Liver (tissue), 9 donors: ENCODE results near the gene PREX1. TPM values are rescaled to one million over a fixed set of nuclear protein-coding genes. Genes with fewer than 3 reads are reported as not detected.

ENCODE experiments used
- DNase-seq: peaks from one replicate; pipeline ENCODE4 v3.0.0-alpha.2; 2017; ENCODE audit warnings: low spot score
- H3K27ac ChIP-seq, 2 donors: one replicate each; pipeline ENCODE4 v1.7.0; 2013; ENCODE audit warnings: inconsistent platforms in 2 of 2, low read length in 2 of 2, control low read depth in 1 of 2, low read depth in 1 of 2, mild to moderate bottlenecking in 1 of 2
- H3K27me3 ChIP-seq, 4 donors: one replicate each; pipeline versions ENCODE4 v1.6.1 to v1.7.0; 2013; ENCODE audit warnings: low read length in 3 of 4, inconsistent platforms in 1 of 4, mild to moderate bottlenecking in 1 of 4, moderate library complexity in 1 of 4; ENCODE audit not compliant: control insufficient read depth in 4 of 4, insufficient read depth in 4 of 4
- H3K36me3 ChIP-seq, 4 donors: one replicate each; pipeline versions ENCODE4 v1.6.1 to v1.7.0; 2013; ENCODE audit warnings: low read length in 3 of 4, mild to moderate bottlenecking in 3 of 4, low read depth in 1 of 4, moderate library complexity in 1 of 4; ENCODE audit not compliant: control insufficient read depth in 4 of 4, insufficient read depth in 3 of 4
- H3K4me1 ChIP-seq, 4 donors: one replicate each; pipeline versions ENCODE4 v1.6.1 to v1.7.0; 2013; ENCODE audit warnings: low read length in 3 of 4, mild to moderate bottlenecking in 3 of 4, moderate library complexity in 1 of 4; ENCODE audit not compliant: control insufficient read depth in 4 of 4, insufficient read depth in 4 of 4
- H3K4me3 ChIP-seq, 3 donors: one replicate each; pipeline versions ENCODE4 v1.6.1 to v1.7.0; 2013; ENCODE audit warnings: low read length in 3 of 3, control low read depth in 1 of 3, low read depth in 1 of 3, mild to moderate bottlenecking in 1 of 3
- H3K9ac ChIP-seq, 2 donors: one replicate each; pipeline ENCODE4 v1.7.0; 2013; ENCODE audit warnings: low read length in 2 of 2, mild to moderate bottlenecking in 2 of 2, moderate library complexity in 2 of 2, control low read depth in 1 of 2, low read depth in 1 of 2
- H3K9me3 ChIP-seq, 4 donors: one replicate each; pipeline versions ENCODE4 v1.6.1 to v1.7.0; 2013; ENCODE audit warnings: low read length in 3 of 4; ENCODE audit not compliant: control insufficient read depth in 4 of 4
- FOXA2 ChIP-seq: IDR thresholded peaks from 2 replicates; pipeline ENCODE4 v1.6.1; 2016; ENCODE audit warnings: antibody characterized with exemption
- GABPA ChIP-seq, 2 donors: IDR thresholded peaks in 1 of 2; conservative IDR thresholded peaks in 1 of 2; 2 replicates each; pipeline ENCODE4 v1.6.1; 2016; ENCODE audit warnings: antibody characterized with exemption in 2 of 2, mild to moderate bottlenecking in 1 of 2, moderate library complexity in 1 of 2
- HNF4A ChIP-seq, 2 donors: conservative IDR thresholded peaks; 2 replicates each; pipeline ENCODE4 v1.6.1; 2016; ENCODE audit warnings: antibody characterized with exemption in 2 of 2, mild to moderate bottlenecking in 2 of 2
- JUND ChIP-seq, 2 donors: IDR thresholded peaks; 2 replicates each; pipeline ENCODE4 v1.6.1; 2016; ENCODE audit warnings: antibody characterized with exemption in 2 of 2
- MAX ChIP-seq: IDR thresholded peaks from 2 replicates; pipeline ENCODE4 v1.6.1; 2016; ENCODE audit warnings: antibody characterized with exemption
- NR2F2 ChIP-seq: IDR thresholded peaks from 2 replicates; pipeline ENCODE4 v1.6.1; 2016; ENCODE audit warnings: antibody characterized with exemption
- REST ChIP-seq: IDR thresholded peaks from 2 replicates; pipeline ENCODE4 v1.6.1; 2016; ENCODE audit warnings: antibody characterized with exemption, mild to moderate bottlenecking
- TAF1 ChIP-seq: conservative IDR thresholded peaks from 2 replicates; pipeline ENCODE4 v1.6.1; 2016; ENCODE audit warnings: antibody characterized with exemption, mild to moderate bottlenecking
- WGBS: extraction: QIAGEN DNeasy Blood & Tissue Kit; methylation state at CpG from one replicate; pipeline ENCODE4 v1.1.7; 2013; 5-methylcytosine and 5-hydroxymethylcytosine counted together
- polyA plus RNA-seq, 2 donors: library from polyadenylated mRNA; stranded (reverse) in 1 of 2; unstranded in 1 of 2; fragments of 200-250 nt in 1 of 2; fragments of >200 nt in 1 of 2; fragmentation: Nextera tagmentation in 1 of 2; extraction: Ambion mirVana in 1 of 2; gene quantifications; one replicate each; pipeline versions ENCODE4 v1.2.1 to v1.2.3, GENCODE V29; 2013 to 2015
- total RNA-seq, 2 donors: library from RNA; depleted of rRNA; stranded (reverse); fragments of >200 nt; gene quantifications; one replicate each; pipeline ENCODE4 v1.2.3, GENCODE V29; 2014
- TF ChIP-seq, protein P1 (sequence below): fragments of 150-350 bp; IDR thresholded peaks from 2 replicates; pipeline ENCODE4 v1.5.1; 2017; ENCODE audit warnings: improper control_type of control experiment, low read depth, low read length; ENCODE audit not compliant: missing input control
- donor health status: healthy.
- donor health status: healthy.
- donor health status: healthy.
- donor health status: healthy.
- donor health status: healthy.

Gene PREX1
- total and polyA plus RNA-seq, 4 donors = 2.2 to 18.0 (median 10.8) TPM

DNA sequence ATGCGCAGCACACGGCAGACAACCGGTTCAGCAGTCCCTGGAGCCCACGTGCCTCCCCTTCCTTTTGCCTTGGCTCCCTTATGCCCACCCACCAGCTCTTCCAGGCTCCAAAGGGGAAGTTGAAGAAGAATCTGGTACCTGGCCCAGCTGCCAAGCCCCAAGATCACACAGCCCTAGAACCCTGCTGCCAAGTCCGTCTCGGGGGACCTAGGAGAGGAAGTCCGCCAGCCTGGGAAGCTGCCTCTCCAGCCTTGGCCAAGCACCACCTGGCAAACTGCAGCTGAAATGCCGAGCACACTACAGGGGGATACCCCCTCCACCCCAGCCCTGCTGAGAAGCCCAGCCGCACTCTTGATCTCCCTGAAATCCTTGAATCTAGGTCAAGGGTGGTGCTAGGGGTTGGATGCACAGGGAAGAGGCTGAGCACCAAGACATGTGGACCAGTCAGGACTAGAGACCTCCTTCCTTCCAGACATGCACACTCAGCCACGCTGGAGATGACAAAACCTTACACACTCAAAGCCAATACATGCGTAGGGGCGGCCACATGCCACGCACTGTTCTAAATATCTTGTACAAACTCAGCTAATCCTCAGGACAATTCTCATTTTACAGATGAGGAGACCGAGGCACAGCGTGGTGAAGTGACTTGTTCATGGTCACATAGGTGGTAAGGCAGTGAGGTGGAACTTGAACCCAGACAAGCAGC lies 124.1 kb downstream of the PREX1 start (continued):
- no peak for TF ChIP-seq REST

DNA sequence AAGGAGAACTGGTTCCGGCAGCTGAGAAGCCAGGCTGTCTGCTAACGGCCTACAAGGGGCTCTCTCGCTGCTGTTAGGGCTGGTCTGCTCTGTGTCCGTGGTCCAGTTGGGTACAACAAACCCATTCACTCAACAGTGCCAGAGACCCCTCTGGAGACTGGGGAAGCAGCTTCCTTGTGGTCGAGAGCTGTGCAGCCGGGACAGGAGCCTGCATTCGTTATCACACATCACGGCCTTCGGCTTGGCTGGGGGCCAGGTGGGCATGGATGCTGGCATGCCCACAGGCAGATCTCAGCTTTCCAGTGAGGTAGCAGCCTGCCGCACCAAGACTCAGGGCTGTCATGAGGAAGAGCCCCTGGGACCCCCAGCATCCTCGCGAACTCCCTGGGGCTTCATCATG lies 124.7 kb downstream of the PREX1 start:
- H3K4me3 ChIP-seq = no peak overlapping the region
- H3K9me3 ChIP-seq = no peaks in the 10 kb centered on the region
- H3K27me3 ChIP-seq = no peaks in the 10 kb centered on the region
- no peak for DNase-seq
- H3K9ac ChIP-seq = no peak overlapping the region
- no peak overlapping the region for H3K27ac ChIP-seq
- 91% methylated on average over 12 of the region's 12 CpGs for whole genome bisulfite sequencing
- H3K36me3 ChIP-seq = no peaks in the 10 kb centered on the region
- no peak for TF ChIP-seq GABPA (IDR thresholded peaks at IDR 0.05 in 1 of 2, conservative IDR thresholded peaks at IDR 0.05 in 1 of 2)
- H3K4me1 ChIP-seq = peaks cover 0 to 6% (median 3%) of the 10 kb centered on the region in 4 donors

DNA sequence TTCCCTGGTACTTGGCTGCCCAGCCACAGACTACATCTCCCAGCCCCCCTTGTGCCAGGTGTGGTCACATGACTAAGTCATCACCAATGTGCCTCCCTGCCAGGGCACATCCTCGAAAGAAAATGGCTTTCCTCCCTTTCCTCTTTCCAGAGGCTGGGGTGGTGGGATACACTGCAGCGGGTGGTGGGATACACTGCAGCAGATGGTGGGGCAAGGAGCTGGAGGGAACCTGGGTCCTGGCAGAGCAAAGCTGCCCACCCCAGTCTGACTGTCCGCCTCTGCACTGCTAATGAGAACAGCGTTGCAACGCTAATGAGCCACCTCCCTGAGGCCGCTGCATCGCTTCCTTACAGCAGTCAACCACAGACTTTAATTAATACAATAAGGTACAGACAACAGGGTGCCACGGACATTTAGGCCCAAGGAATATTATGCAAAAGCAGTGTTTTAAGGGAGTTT lies 125.3 kb downstream of the PREX1 start:
- Histone ChIP-seq H3K27ac (no peak overlapping the region), H3K4me1 (peaks cover 0 to 12% (median 7%) of the 10 kb centered on the region in 4 donors), H3K9ac (no peak overlapping the region), H3K36me3 (no peaks in the 10 kb centered on the region), H3K9me3 (no peaks in the 10 kb centered on the region), H3K4me3 (no peak overlapping the region), H3K27me3 (no peaks in the 10 kb centered on the region)
- DNase-seq = no peak
- WGBS = 91% methylated on average over 8 of the region's 8 CpGs
- no peak for TF ChIP-seq JUND (IDR thresholded peaks at IDR 0.05)
- TF ChIP-seq GABPA (IDR thresholded peaks at IDR 0.05 in 1 of 2, conservative IDR thresholded peaks at IDR 0.05 in 1 of 2) = no peak
- no peak for TF ChIP-seq HNF4A (conservative IDR thresholded peaks at IDR 0.05)
- no peak for TF ChIP-seq NR2F2
- TF ChIP-seq FOXA2 = no peak
- no peak for TF ChIP-seq REST

GRCh38 chr20:48701702-48702101 lies 126.1 kb downstream of the PREX1 start:
- Histone ChIP-seq H3K4me3 (no peak overlapping the region), H3K36me3 (no peaks in the 10 kb centered on the region), H3K4me1 (peaks cover 0 to 12% (median 7%) of the 10 kb centered on the region in 4 donors), H3K9ac (no peak overlapping the region), H3K27ac (no peak overlapping the region), H3K9me3 (no peaks in the 10 kb centered on the region), H3K27me3 (no peaks in the 10 kb centered on the region)
- no peak for TF ChIP-seq TAF1
- TF ChIP-seq MAX = no peak
- TF ChIP-seq, protein P1, sequence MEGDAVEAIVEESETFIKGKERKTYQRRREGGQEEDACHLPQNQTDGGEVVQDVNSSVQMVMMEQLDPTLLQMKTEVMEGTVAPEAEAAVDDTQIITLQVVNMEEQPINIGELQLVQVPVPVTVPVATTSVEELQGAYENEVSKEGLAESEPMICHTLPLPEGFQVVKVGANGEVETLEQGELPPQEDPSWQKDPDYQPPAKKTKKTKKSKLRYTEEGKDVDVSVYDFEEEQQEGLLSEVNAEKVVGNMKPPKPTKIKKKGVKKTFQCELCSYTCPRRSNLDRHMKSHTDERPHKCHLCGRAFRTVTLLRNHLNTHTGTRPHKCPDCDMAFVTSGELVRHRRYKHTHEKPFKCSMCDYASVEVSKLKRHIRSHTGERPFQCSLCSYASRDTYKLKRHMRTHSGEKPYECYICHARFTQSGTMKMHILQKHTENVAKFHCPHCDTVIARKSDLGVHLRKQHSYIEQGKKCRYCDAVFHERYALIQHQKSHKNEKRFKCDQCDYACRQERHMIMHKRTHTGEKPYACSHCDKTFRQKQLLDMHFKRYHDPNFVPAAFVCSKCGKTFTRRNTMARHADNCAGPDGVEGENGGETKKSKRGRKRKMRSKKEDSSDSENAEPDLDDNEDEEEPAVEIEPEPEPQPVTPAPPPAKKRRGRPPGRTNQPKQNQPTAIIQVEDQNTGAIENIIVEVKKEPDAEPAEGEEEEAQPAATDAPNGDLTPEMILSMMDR = no peak
- DNase-seq = no peak
- WGBS = 95% methylated on average over 7 of the region's 7 CpGs
